CD1c-positive myeloid dendritic cell (primary cell): ENCODE data around the gene RPL18.
"Not testable (repeated sequence)": the region's sequence is repeated elsewhere in the genome, so short reads cannot be mapped to it uniquely, and the experiment has no call there.

Experiments
- DNase-seq: peaks from one replicate; pipeline ENCODE4 v3.0.0-alpha.2; 2016; ENCODE audit errors: extremely low spot score

RPL18 gene

GRCh38 chr19:48618916-48619691 is at the start of gene RPL18, which contains the start of gene SPHK2:
RPL18 (minus strand) TSS chr19:48619178; CDS start chr19:48619143, 35 bp downstream.
SPHK2 (plus strand) TSS chr19:48619506; CDS start chr19:48620515, 1,009 bp downstream.
- DNase-seq, result peak; percentile 98

GRCh38 chr19:48668761-48669160 is 49.8 kb upstream of the RPL18 start:
- DNase-seq, result no peak

- no peak for DNase-seq
Measured at GRCh38 chr19:48668332-48668731, 49.4 kb upstream of the RPL18 start.

- no peak for DNase-seq
Measured at GRCh38 chr19:48665786-48666185, 46.8 kb upstream of the RPL18 start.

GRCh38 chr19:48664476-48664875 is 45.5 kb upstream of the RPL18 start:
- no peak for DNase-seq

GRCh38 chr19:48663667-48664066 is 44.7 kb upstream of the RPL18 start:
- DNase-seq, result no peak

GRCh38 chr19:48661711-48662090 is 42.7 kb upstream of the RPL18 start:
- DNase-seq, result no peak

- DNase-seq, result peak; percentile 97
Measured at GRCh38 chr19:48660852-48661710, 42.1 kb upstream of the RPL18 start.

- peak; percentile 51 for DNase-seq
Measured at GRCh38 chr19:48659768-48660167, 40.8 kb upstream of the RPL18 start.

GRCh38 chr19:48658483-48658882 is 39.5 kb upstream of the RPL18 start:
- DNase-seq, result no peak

- DNase-seq, result not testable (repeated sequence)
Measured at GRCh38 chr19:48657828-48658227, 38.9 kb upstream of the RPL18 start.

- no peak for DNase-seq
Measured at GRCh38 chr19:48656840-48657474, 38.0 kb upstream of the RPL18 start.

- no peak for DNase-seq
Measured at GRCh38 chr19:48654299-48655059, 35.5 kb upstream of the RPL18 start.

- DNase-seq, result no peak
Measured at GRCh38 chr19:48651683-48652048, 32.7 kb upstream of the RPL18 start.

GRCh38 chr19:48650974-48651682 is 32.1 kb upstream of the RPL18 start:
- no peak for DNase-seq

GRCh38 chr19:48648134-48648533 is 29.2 kb upstream of the RPL18 start:
- no peak for DNase-seq

- no peak for DNase-seq
Measured at GRCh38 chr19:48646722-48647216, 27.8 kb upstream of the RPL18 start.

GRCh38 chr19:48646001-48646721 is 27.2 kb upstream of the RPL18 start, which contains the start of gene CA11:
CA11 (minus strand) TSS chr19:48646187; CDS start chr19:48645632, 555 bp downstream.
- DNase-seq, result peak; percentile 89

GRCh38 chr19:48645620-48646000 is 26.6 kb upstream of the RPL18 start:
- DNase-seq, result peak; percentile 50
